ENCODE results near the gene SATB2. TPM values are rescaled to one million over a fixed set of nuclear protein-coding genes. Genes with fewer than 3 reads are reported as not detected.
A peak's percentile ranks its signal among the peaks of the same experiment; 100 is the strongest.

Gene SATB2
- total and polyA plus RNA-seq, 9 donors, result 0.92 to 6.3 (median 3.8) TPM

- WGBS, 3 donors, result 16 to 17% (median 17%) methylated on average over 35 of the region's 35 CpGs
- DNase-seq, result no peak
- H3K27me3 ChIP-seq, result peaks cover 3% of the 10 kb centered on the region
Observed at GRCh38 chr2:199461711-199462346, 4.1 kb upstream of the SATB2 start.

GRCh38 chr2:199460846-199461710, 3.3 kb upstream of the SATB2 start:
- peaks cover 17% of the 10 kb centered on the region for H3K4me1 ChIP-seq (ENCODE audit: insufficient read depth)
- H3K36me3 ChIP-seq, result no peaks in the 10 kb centered on the region
- H3K27ac ChIP-seq, result no peak overlapping the region
- no peaks in the 10 kb centered on the region for H3K9me3 ChIP-seq
- H3K27me3 ChIP-seq, result peaks cover 3% of the 10 kb centered on the region
- WGBS, 3 donors, result 25 to 28% (median 27%) methylated on average over 13 of the region's 13 CpGs
- no peak for DNase-seq
- TF ChIP-seq POLR2A (IDR thresholded peaks at IDR 0.05) (no peak), EP300 (IDR thresholded peaks at IDR 0.05) (no peak), CTCF (IDR thresholded peaks at IDR 0.05) (no peak)
- H3K4me3 ChIP-seq, result no peak overlapping the region
- intact Hi-C loops (cut with DNase I), result no loop called here

More at GRCh38 chr2:199461711-199462346, 4.1 kb upstream of the SATB2 start:
- TF ChIP-seq POLR2A (IDR thresholded peaks at IDR 0.05), result no peak
- peaks cover 15% of the 10 kb centered on the region for H3K4me1 ChIP-seq (ENCODE audit: insufficient read depth)
- H3K27ac ChIP-seq, result no peak overlapping the region
- no peaks in the 10 kb centered on the region for H3K9me3 ChIP-seq
- peak overlapping the region; percentile 11 for H3K4me3 ChIP-seq
- H3K36me3 ChIP-seq, result no peaks in the 10 kb centered on the region
- intact Hi-C loops (cut with DNase I), result no loop called here

- Histone ChIP-seq H3K27me3 (peaks cover 3% of the 10 kb centered on the region), H3K27ac (no peak overlapping the region), H3K4me3 (peak overlapping the region; percentile 92), H3K4me1 (ENCODE audit: insufficient read depth) (peaks cover 21% of the 10 kb centered on the region), H3K9me3 (no peaks in the 10 kb centered on the region), H3K36me3 (no peaks in the 10 kb centered on the region)
- TF ChIP-seq POLR2A (IDR thresholded peaks at IDR 0.05) (no peak), EP300 (IDR thresholded peaks at IDR 0.05) (no peak), CTCF (IDR thresholded peaks at IDR 0.05) (no peak)
- no peak for DNase-seq
- WGBS, 3 donors, result 12 to 15% (median 14%) methylated on average over 14 of the region's 14 CpGs
- intact Hi-C loops (cut with DNase I), result no loop called here
Observed at GRCh38 chr2:199460101-199460671, 2.4 kb upstream of the SATB2 start.

- intact Hi-C loops (cut with DNase I), result no loop called here
- 0 to 1% (median 0%) methylated on average over 49 to 70 of the region's 70 CpGs for WGBS, 3 donors
- peak; percentile 88 to 93 (median 92) for DNase-seq
- no peaks in the 10 kb centered on the region for H3K36me3 ChIP-seq
- no peaks in the 10 kb centered on the region for H3K9me3 ChIP-seq
- peak overlapping the region; percentile 92 for H3K4me3 ChIP-seq
- peak; percentile 6 to 36 (median 21) for TF ChIP-seq CTCF (IDR thresholded peaks at IDR 0.05)
- TF ChIP-seq EP300 (IDR thresholded peaks at IDR 0.05), result no peak
- peaks cover 3% of the 10 kb centered on the region for H3K27me3 ChIP-seq
- peak overlapping the region; percentile 12 to 44 for H3K27ac ChIP-seq
- peaks cover 21% of the 10 kb centered on the region for H3K4me1 ChIP-seq (ENCODE audit: insufficient read depth)
Observed at GRCh38 chr2:199459286-199460100, 1.8 kb upstream of the SATB2 start.

All from ovary (tissue), 9 donors.